Tibial nerve (tissue), 4 donors: ENCODE data around the gene NAA60.
"Not testable (repeated sequence)": the region's sequence is repeated elsewhere in the genome, so short reads cannot be mapped to it uniquely, and the experiment has no call there.

ENCODE experiments used
- CTCF ChIP-seq, 5 experiments: fragments of 200-600 bp in 3 of 5; fragments of 450-650 bp in 2 of 5; sonication (generic) in 3 of 5; IDR thresholded peaks; one replicate each; pipeline ENCODE4 v1.5.1; 2016 to 2019; ENCODE audit warnings: antibody characterized with exemption in 5 of 5, mild to moderate bottlenecking in 3 of 5, moderate library complexity in 2 of 5
- EP300 ChIP-seq, 2 donors: sonication (generic); formaldehyde crosslinking; IDR thresholded peaks; one replicate each; pipeline ENCODE4 v1.6.1; 2017; ENCODE audit warnings: antibody characterized with exemption in 2 of 2, mild to moderate bottlenecking in 1 of 2
- POLR2A ChIP-seq, 2 donors: fragments of 450-650 bp; IDR thresholded peaks; one replicate each; pipeline ENCODE4 v1.6.1; 2017; ENCODE audit warnings: antibody characterized with exemption in 2 of 2, mild to moderate bottlenecking in 2 of 2, moderate library complexity in 2 of 2

DNA sequence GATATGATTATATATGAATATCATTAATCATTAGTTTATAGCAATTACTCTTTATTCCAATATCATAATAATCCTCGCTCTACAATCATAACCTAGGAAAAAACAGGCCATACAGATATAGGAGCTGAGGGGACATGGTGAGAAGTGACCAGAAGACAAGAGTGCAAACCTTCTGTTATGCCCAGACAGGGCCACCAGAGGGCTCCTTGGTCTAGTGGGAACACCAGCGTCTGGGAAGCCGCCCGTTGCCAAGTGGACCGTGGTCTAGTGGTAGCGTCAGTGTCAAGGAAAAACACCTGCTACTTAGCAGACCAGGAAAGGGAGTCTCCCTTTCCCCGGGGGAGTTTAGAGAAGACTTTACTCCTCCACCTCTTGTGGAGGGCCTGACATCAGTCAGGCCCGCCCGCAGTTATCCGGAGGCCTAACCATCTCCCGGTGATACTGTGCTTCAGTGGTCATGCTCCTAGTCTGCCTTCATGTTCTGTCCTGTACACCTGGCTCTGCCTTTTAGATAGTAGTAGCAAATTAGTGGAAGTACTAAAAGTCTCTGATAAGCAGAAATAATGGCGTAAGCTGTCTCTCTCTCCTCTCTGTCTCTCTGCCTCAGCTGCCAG is 83.8 kb downstream of the NAA60 start:
- TF ChIP-seq CTCF (IDR thresholded peaks at IDR 0.05): peak; percentile 25 to 55 (median 32)
- not testable (repeated sequence) for TF ChIP-seq POLR2A, EP300 (IDR thresholded peaks at IDR 0.05)
